Neural progenitor cell (in vitro differentiated cells): Measurements from ENCODE around the gene C2orf74. TPM values are rescaled to one million over a fixed set of nuclear protein-coding genes. Genes with fewer than 3 reads are reported as not detected.

Experiments
- DNase-seq: peaks from one replicate; pipeline ENCODE4 v3.0.0-alpha.2; 2016; ENCODE audit warnings: low spot score
- H2AFZ ChIP-seq: fragments of 200-600 bp; sonication (generic); replicated peaks from 2 replicates; pipeline ENCODE4 v1.6.1; 2016; ENCODE audit warnings: antibody characterized with exemption
- H3F3A ChIP-seq: fragments of 200-600 bp; sonication (generic); 2 replicates; pipeline ENCODE4 v1.6.1; 2016; ENCODE audit warnings: antibody characterized with exemption, low read depth
- H3K27ac ChIP-seq: fragments of 200-600 bp; sonication (generic); 2 replicates; pipeline ENCODE4 v1.5.1; 2016; ENCODE audit warnings: mild to moderate bottlenecking
- H3K27me3 ChIP-seq: fragments of 200-600 bp; sonication (generic); 2 replicates; pipeline ENCODE4 v1.6.1; 2016; ENCODE audit warnings: mild to moderate bottlenecking, moderate library complexity
- H3K36me3 ChIP-seq: fragments of 200-600 bp; sonication (generic); 2 replicates; pipeline ENCODE4 v1.5.1; 2016
- H3K4me1 ChIP-seq: fragments of 200-600 bp; sonication (generic); 2 replicates; pipeline ENCODE4 v1.6.1; 2016; ENCODE audit warnings: mixed run types
- H3K4me2 ChIP-seq: fragments of 200-600 bp; sonication (generic); 2 replicates; pipeline ENCODE4 v1.6.1; 2016
- H3K4me3 ChIP-seq: fragments of 200-600 bp; sonication (generic); 2 replicates; pipeline ENCODE4 v1.5.1; 2016
- H3K79me2 ChIP-seq: fragments of 200-600 bp; sonication (generic); 2 replicates; pipeline ENCODE4 v1.6.1; 2016; ENCODE audit warnings: low read depth
- H3K9ac ChIP-seq: fragments of 200-600 bp; sonication (generic); 2 replicates; pipeline ENCODE4 v1.6.1; 2016
- H3K9me3 ChIP-seq: fragments of 200-600 bp; sonication (generic); 2 replicates; pipeline ENCODE4 v1.5.1; 2016; ENCODE audit warnings: low read depth
- H4K20me1 ChIP-seq: fragments of 200-600 bp; sonication (generic); 2 replicates; pipeline ENCODE4 v1.6.1; 2016; ENCODE audit warnings: low read depth
- H3K27ac Mint-ChIP-seq: 3 replicates; pipeline ENCODE4 v1.8.0; 2021; ENCODE audit warnings: mixed read lengths
- H3K27me3 Mint-ChIP-seq: 2 replicates; pipeline ENCODE4 v1.8.0; 2022; ENCODE audit warnings: low read depth, mild to moderate bottlenecking, inconsistent platforms, moderate library complexity, mixed read lengths; ENCODE audit not compliant: insufficient read depth
- H3K36me3 Mint-ChIP-seq: 3 replicates; pipeline ENCODE4 v1.8.0; 2021; ENCODE audit warnings: mixed read lengths
- H3K4me1 Mint-ChIP-seq: 3 replicates; pipeline ENCODE4 v1.8.0; 2021; ENCODE audit warnings: mixed read lengths
- H3K4me3 Mint-ChIP-seq: 3 replicates; pipeline ENCODE4 v1.8.0; 2021; ENCODE audit warnings: mild to moderate bottlenecking, moderate library complexity, mixed read lengths
- H3K9me3 Mint-ChIP-seq: 3 replicates; pipeline ENCODE4 v1.8.0; 2020; ENCODE audit warnings: mixed read lengths
- EZH2 ChIP-seq: fragments of 200-600 bp; sonication (generic); IDR thresholded peaks from 2 replicates; pipeline ENCODE4 v1.6.1; 2017; ENCODE audit warnings: antibody characterized with exemption, mild to moderate bottlenecking, moderate library complexity
- EZH2phosphoT487 ChIP-seq: fragments of 200-600 bp; sonication (generic); IDR thresholded peaks from 2 replicates; pipeline ENCODE4 v1.6.1; 2017; ENCODE audit warnings: antibody characterized with exemption
- total RNA-seq: library from RNA; depleted of rRNA; stranded (reverse); fragments of >200 nt; gene quantifications from 2 replicates; pipeline ENCODE4 v1.2.3, GENCODE V29; 2015; ENCODE audit warnings: low replicate concordance
- TF ChIP-seq, protein P1 (sequence below): fragments of 200-600 bp; sonication (generic); IDR thresholded peaks from 2 replicates; pipeline ENCODE4 v1.5.1; 2017; ENCODE audit warnings: antibody characterized with exemption, mild to moderate bottlenecking

C2orf74 gene
- total RNA-seq, 1 donor from 2014 or later = 20.9 TPM

DNA sequence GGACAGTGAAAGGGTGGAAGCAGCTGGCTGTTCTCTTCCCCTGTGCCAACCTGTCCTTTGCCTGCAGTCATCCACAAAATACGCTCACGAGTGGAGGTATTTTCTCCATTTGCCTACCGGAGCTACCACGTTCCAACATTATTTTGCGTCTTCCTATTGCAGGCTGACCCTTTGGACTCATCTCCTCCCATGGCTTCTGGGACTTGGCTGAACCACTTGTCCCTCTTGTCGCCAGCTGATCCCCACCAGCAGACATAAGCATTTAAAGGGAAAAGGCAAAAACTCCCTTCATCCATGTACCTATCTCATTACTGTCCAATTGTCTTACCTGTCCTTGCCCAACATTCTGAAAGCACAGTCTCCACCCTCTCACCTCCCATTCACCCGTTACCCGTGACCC lies 13.0 kb downstream of the C2orf74 start:
- no peak overlapping the region for H2AFZ ChIP-seq
- no peak overlapping the region for H3K27ac ChIP-seq
- no peak for TF ChIP-seq EZH2phosphoT487
- TF ChIP-seq, protein P1, sequence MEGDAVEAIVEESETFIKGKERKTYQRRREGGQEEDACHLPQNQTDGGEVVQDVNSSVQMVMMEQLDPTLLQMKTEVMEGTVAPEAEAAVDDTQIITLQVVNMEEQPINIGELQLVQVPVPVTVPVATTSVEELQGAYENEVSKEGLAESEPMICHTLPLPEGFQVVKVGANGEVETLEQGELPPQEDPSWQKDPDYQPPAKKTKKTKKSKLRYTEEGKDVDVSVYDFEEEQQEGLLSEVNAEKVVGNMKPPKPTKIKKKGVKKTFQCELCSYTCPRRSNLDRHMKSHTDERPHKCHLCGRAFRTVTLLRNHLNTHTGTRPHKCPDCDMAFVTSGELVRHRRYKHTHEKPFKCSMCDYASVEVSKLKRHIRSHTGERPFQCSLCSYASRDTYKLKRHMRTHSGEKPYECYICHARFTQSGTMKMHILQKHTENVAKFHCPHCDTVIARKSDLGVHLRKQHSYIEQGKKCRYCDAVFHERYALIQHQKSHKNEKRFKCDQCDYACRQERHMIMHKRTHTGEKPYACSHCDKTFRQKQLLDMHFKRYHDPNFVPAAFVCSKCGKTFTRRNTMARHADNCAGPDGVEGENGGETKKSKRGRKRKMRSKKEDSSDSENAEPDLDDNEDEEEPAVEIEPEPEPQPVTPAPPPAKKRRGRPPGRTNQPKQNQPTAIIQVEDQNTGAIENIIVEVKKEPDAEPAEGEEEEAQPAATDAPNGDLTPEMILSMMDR = no peak
- TF ChIP-seq EZH2 = no peak
- Mint-ChIP-seq H3K9me3 (no peaks in the 10 kb centered on the region), H3K4me3 (no peak overlapping the region), H3K36me3 (peaks cover 15% of the 10 kb centered on the region), H3K4me1 (peaks cover 27% of the 10 kb centered on the region), H3K27me3 (peaks cover 5% of the 10 kb centered on the region), H3K27ac (no peak overlapping the region)
- no peaks in the 10 kb centered on the region for H4K20me1 ChIP-seq
- no peaks in the 10 kb centered on the region for H3K36me3 ChIP-seq
- H3K79me2 ChIP-seq = peaks cover 16% of the 10 kb centered on the region
- H3K9me3 ChIP-seq = no peaks in the 10 kb centered on the region
- no peak overlapping the region for H3K9ac ChIP-seq
- no peak overlapping the region for H3K4me3 ChIP-seq
- H3F3A ChIP-seq = peaks cover 5% of the 10 kb centered on the region
- no peak for DNase-seq
- peaks cover 18% of the 10 kb centered on the region for H3K27me3 ChIP-seq
- H3K4me2 ChIP-seq = no peak overlapping the region
- peaks cover 14% of the 10 kb centered on the region for H3K4me1 ChIP-seq

DNA sequence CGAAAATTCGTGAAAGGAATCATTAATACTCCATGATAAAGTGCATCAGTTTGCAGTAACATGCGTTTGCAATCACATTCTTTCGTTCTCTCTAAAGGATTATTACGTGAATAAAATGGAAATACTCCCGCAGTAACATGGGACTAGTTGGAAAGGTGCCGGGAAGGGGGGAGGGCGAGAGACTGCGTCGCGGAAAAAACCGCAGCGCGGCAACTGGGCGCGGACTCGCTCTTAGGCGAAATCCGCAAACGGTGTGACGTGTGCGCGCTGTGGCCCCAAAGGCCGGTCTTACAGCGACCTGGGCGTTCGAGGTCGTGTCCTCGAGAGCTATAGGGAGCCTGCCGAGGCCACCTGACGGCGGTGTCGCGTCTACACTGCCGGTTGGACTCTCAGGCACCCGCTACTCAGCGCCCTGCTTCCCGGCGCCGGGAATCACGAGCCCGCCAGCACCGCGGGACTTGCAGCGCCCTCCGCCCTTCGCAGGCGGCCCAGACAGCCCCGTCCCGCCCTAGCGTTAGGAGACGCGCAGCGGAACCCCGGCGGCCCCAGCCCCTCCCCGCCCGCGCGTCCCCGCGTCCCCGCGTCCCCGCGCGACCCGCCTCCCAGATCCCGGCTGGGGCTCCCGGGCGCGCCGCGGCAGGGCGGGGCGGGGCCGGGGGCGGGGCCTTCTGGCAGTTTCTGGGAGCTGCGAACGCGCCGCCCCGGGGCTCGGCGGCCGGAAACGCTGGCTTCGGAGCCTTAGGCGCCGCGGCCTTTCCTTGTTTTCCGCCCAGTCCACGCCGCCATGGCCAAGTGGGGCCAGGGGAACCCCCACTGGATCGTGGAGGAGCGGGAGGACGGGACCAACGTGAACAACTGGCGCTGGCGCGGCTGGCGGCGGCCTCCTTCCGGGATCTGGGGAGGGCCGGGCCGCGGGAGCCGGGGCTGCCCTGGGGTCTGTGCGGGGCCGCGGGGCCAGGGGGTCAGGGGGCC lies 15.1 kb downstream of the C2orf74 start:
- Histone ChIP-seq H3K79me2 (peaks cover 22% of the 10 kb centered on the region), H2AFZ (peak overlapping the region; percentile 94), H3K9me3 (no peaks in the 10 kb centered on the region), H3K4me3 (peak overlapping the region; percentile 63), H3K27ac (no peak overlapping the region), H4K20me1 (no peaks in the 10 kb centered on the region), H3K4me2 (peak overlapping the region; percentile 81), H3K9ac (peak overlapping the region; percentile 72), H3K4me1 (peaks cover 15% of the 10 kb centered on the region), H3K36me3 (no peaks in the 10 kb centered on the region), H3F3A (peaks cover 5% of the 10 kb centered on the region), H3K27me3 (peaks cover 18% of the 10 kb centered on the region)
- H3K9me3 Mint-ChIP-seq = no peaks in the 10 kb centered on the region
- TF ChIP-seq, protein P1 = peak; percentile 7
- TF ChIP-seq EZH2phosphoT487 = no peak
- peak; percentile 33 for TF ChIP-seq EZH2
- peaks cover 41% of the 10 kb centered on the region for H3K4me1 Mint-ChIP-seq
- peaks cover 26% of the 10 kb centered on the region for H3K36me3 Mint-ChIP-seq
- peak overlapping the region; percentile 88 for H3K27ac Mint-ChIP-seq
- peak; percentile 97 for DNase-seq
- H3K4me3 Mint-ChIP-seq = peak overlapping the region; percentile 88
- H3K27me3 Mint-ChIP-seq = peaks cover 5% of the 10 kb centered on the region

- H3K27me3 Mint-ChIP-seq = peaks cover 5% of the 10 kb centered on the region
- DNase-seq = no peak
- Histone ChIP-seq H3K27me3 (peaks cover 18% of the 10 kb centered on the region), H3K9me3 (no peaks in the 10 kb centered on the region), H3K4me1 (peaks cover 15% of the 10 kb centered on the region), H2AFZ (no peak overlapping the region), H3K79me2 (peaks cover 22% of the 10 kb centered on the region), H3K4me2 (peak overlapping the region; percentile 81), H3K4me3 (peak overlapping the region; percentile 63), H4K20me1 (no peaks in the 10 kb centered on the region), H3K9ac (peak overlapping the region; percentile 72), H3F3A (peaks cover 5% of the 10 kb centered on the region), H3K36me3 (no peaks in the 10 kb centered on the region), H3K27ac (no peak overlapping the region)
- H3K27ac Mint-ChIP-seq = peak overlapping the region; percentile 90
- H3K4me1 Mint-ChIP-seq = peaks cover 41% of the 10 kb centered on the region
- H3K4me3 Mint-ChIP-seq = peak overlapping the region; percentile 85
- TF ChIP-seq, protein P1 = no peak
- TF ChIP-seq EZH2phosphoT487 (no peak), EZH2 (no peak)
- peaks cover 33% of the 10 kb centered on the region for H3K36me3 Mint-ChIP-seq
- no peaks in the 10 kb centered on the region for H3K9me3 Mint-ChIP-seq
These were observed 15.9 kb downstream of the C2orf74 start for GRCh38 chr2:61177727-61178549.
